CD4-positive, alpha-beta T cell treated with Interleukin-6 for 4 hours (primary cell): ENCODE measurements around the gene TPD52L1.

Experiments
- DNase-seq: peaks from one replicate; pipeline ENCODE4 v3.0.0-alpha.2; 2020; ENCODE audit warnings: mixed read lengths

Gene TPD52L1

DNA sequence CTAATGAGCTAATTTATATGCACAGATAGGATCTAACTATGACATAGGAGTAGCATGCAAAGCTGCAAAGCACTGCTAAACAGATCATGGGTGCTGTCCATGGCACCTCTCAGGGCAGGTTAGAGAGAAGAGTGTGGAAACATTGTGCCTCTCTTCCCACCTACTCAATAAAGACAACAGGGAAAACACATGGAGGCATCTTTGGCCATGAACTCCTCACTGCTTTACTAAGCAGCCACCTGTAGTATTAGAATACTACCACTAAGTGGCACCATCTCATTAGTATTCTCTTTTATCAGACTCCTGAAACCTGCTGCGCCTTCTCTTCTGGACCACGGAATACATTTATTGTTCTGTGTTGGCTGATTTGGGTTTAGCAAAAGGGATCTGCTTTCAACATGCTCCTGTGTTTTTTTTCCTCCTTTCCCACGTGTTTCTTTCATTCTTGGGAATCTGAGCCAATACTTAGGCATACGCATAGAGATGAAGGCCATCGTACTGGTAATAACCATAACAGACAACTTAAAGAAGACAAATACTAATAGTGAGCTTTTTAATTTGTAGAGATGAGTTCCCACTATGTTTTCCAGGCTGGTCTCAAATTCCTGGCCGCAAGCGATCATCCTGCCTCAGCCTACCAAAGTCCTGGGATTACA is 157.5 kb downstream of the TPD52L1 start:
- peak; percentile 12 for DNase-seq

DNA sequence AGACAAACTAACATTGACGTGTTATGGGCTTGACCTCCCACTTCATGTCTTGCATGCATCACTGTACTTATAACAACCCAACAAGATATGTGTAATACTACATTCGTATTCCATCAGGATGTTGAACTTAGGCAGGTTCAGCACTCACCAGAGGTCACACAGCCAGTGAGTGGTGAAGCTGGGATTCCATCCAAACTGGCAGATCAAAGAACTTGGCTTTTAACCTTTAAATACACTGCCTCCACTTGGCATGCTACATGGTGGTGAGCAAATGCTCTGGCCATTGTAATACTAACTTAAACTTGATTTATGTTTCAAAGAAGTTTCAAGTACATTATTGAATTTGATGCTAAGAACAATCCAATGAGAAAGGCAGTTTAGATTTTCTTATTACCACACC is 158.9 kb downstream of the TPD52L1 start:
- no peak for DNase-seq

DNA sequence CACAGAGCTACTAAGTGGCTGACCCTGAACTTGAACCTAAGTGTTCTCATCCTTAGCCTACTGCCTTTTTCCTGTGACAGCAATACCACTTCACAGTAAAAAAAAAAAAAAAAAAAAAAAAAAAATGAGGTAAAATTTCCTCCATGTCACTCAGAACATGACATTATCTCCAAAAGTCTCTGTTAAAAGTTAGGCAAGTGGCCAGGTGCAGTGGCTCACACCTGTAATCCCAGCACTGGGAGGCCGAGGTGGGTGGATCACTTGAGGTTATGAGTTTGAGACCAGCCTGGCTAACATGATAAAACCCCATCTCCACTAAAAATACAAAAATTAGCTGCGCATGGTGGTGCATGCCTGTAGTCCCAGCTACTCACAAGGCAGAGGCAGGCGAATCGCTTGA is 159.4 kb downstream of the TPD52L1 start:
- DNase-seq: no peak
